ENCODE measurements around the gene NPIPB2.
"Not testable (repeated sequence)": the region's sequence is repeated elsewhere in the genome, so short reads cannot be mapped to it uniquely, and the experiment has no call there.

The NPIPB2 gene

GRCh38 chr16:11972128-11972527 is 30.3 kb upstream of the NPIPB2 start:
- H3K27me3 ChIP-seq (ENCODE audit: control insufficient read depth, insufficient read depth, low read length), result no peaks in the 10 kb centered on the region
- no peak overlapping the region for H3K4me3 ChIP-seq (ENCODE audit: low read length)
- H3K9ac ChIP-seq (ENCODE audit: low read length), result no peak overlapping the region
- H3K4me1 ChIP-seq (ENCODE audit: control insufficient read depth, insufficient read depth, low read length), result no peaks in the 10 kb centered on the region
- H3K36me3 ChIP-seq (ENCODE audit: control insufficient read depth, insufficient read depth, low read length), result no peaks in the 10 kb centered on the region
- no peak overlapping the region for H3K27ac ChIP-seq (ENCODE audit: low read depth, low read length)

DNA sequence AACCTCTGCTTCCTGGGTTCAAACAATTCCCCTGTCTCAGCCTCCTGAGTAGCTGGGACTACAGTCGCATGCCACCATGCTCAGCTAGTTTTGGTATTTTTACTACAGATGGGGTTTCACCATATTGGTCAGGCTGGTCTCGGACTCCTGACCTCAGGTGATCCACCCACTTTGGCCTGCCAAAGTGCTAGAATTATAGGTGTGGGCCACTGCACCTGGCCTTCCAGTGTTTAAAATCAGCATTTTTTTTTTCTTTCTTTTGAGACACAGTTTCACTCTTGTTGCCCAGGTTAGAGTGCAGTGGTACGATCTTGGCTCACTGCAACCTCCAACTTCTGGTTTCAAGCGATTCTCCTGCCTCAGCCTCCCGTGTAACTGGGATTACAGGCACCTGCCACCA is 28.4 kb upstream of the NPIPB2 start:
- H3K27ac ChIP-seq (ENCODE audit: low read depth, low read length); H3K9ac ChIP-seq (ENCODE audit: low read length); H3K4me3 ChIP-seq (ENCODE audit: low read length); H3K36me3 ChIP-seq (ENCODE audit: control insufficient read depth, insufficient read depth, low read length); H3K4me1 ChIP-seq (ENCODE audit: control insufficient read depth, insufficient read depth, low read length); H3K27me3 ChIP-seq (ENCODE audit: control insufficient read depth, insufficient read depth, low read length): not testable (repeated sequence)

DNA sequence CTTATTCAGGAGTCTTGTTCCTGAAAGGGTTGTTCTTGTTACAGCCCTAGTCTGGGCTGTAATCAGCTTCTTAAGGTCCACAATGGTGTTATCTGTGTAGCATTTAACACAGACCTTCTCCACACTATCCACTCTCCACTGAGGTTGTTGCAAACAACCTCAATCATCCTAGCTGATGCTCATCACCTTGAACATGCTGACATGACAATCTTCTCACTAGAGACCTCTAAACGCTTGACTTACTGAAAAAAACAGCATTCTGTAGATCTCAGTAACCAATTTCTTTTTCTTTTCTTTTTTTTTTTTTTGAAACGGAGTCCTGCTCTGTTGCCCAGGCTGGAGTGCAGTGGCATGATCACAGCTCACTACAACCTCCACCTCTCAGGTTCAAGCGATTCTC is 26.7 kb upstream of the NPIPB2 start:
- Histone ChIP-seq H3K9ac (ENCODE audit: low read length) (no peak overlapping the region), H3K27ac (ENCODE audit: low read depth, low read length) (no peak overlapping the region), H3K27me3 (ENCODE audit: control insufficient read depth, insufficient read depth, low read length) (no peaks in the 10 kb centered on the region), H3K36me3 (ENCODE audit: control insufficient read depth, insufficient read depth, low read length) (no peaks in the 10 kb centered on the region), H3K4me3 (ENCODE audit: low read length) (no peak overlapping the region), H3K4me1 (ENCODE audit: control insufficient read depth, insufficient read depth, low read length) (no peaks in the 10 kb centered on the region)

GRCh38 chr16:11967195-11967911 is 25.5 kb upstream of the NPIPB2 start:
- H3K27ac ChIP-seq (ENCODE audit: low read depth, low read length), result no peak overlapping the region
- no peaks in the 10 kb centered on the region for H3K27me3 ChIP-seq (ENCODE audit: control insufficient read depth, insufficient read depth, low read length)
- no peak overlapping the region for H3K4me3 ChIP-seq (ENCODE audit: low read length)
- no peaks in the 10 kb centered on the region for H3K36me3 ChIP-seq (ENCODE audit: control insufficient read depth, insufficient read depth, low read length)
- no peaks in the 10 kb centered on the region for H3K4me1 ChIP-seq (ENCODE audit: control insufficient read depth, insufficient read depth, low read length)
- H3K9ac ChIP-seq (ENCODE audit: low read length), result no peak overlapping the region

DNA sequence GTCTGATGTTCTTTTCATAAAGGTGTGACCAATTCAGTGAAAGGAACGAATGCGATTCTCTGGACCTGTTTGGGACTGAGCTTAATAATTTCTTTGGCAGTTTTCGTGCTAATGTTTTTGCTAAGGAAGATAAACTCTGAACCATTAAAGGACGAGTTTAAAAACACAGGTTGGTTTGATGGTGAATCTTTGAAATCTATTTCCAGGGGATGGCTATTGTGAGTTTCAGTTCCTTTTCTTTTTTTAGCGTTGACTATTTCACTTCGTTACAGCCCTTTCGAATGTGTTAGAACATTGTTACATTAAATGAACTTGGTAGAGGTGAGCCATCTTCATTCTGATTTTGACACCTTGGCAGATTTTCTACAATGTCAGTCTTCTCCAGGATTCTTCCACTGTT is 24.3 kb upstream of the NPIPB2 start:
- Histone ChIP-seq H3K9ac (ENCODE audit: low read length) (no peak overlapping the region), H3K27me3 (ENCODE audit: control insufficient read depth, insufficient read depth, low read length) (no peaks in the 10 kb centered on the region), H3K27ac (ENCODE audit: low read depth, low read length) (no peak overlapping the region), H3K36me3 (ENCODE audit: control insufficient read depth, insufficient read depth, low read length) (no peaks in the 10 kb centered on the region), H3K4me1 (ENCODE audit: control insufficient read depth, insufficient read depth, low read length) (no peaks in the 10 kb centered on the region), H3K4me3 (ENCODE audit: low read length) (no peak overlapping the region)

DNA sequence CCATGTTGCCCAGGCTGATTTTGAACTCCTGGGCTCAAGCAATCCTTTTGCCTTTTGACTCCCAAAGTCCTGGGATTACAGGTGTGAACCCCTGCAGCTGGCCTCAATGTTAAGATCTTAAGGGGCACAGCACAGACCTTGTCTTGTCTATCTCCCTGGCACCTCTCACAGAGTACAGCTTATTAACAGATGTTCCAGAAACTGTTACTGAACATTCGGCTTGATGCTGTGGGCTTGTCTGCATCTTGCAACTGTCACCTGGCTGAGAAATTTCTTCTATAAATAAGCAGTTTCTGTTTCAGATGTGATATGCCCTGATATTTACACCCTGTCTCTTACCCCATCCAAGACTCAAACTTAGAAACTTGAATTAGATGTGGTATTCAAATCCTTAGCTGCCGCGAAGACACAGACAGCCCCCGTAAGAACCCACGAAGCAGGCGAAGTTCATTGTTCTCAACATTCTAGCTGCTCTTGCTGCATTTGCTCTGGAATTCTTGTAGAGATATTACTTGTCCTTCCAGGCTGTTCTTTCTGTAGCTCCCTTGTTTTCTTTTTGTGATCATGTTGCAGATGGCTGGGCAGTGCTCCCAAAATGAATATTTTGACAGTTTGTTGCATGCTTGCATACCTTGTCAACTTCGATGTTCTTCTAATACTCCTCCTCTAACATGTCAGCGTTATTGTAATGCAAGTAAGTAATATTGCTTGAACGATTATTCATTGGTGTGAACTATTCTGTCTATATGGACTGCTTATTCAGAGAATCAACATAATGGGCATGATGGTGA is 23.1 kb upstream of the NPIPB2 start, which contains the start of gene TNFRSF17:
Gene TNFRSF17, plus strand, starts transcription at position 450 of the 791 bp plus-strand sequence. Its CDS starts 115 bp downstream, at position 565.
- no peak within 1 kb of the TSS for H3K27ac ChIP-seq (ENCODE audit: low read depth, low read length)
- H3K36me3 ChIP-seq (ENCODE audit: control insufficient read depth, insufficient read depth, low read length), result no peaks in the 10 kb centered on the region
- no peak within 1 kb of the TSS for H3K9ac ChIP-seq (ENCODE audit: low read length)
- no peak within 1 kb of the TSS for H3K4me3 ChIP-seq (ENCODE audit: low read length)
- no peaks in the 10 kb centered on the region for H3K27me3 ChIP-seq (ENCODE audit: control insufficient read depth, insufficient read depth, low read length)
- no peaks in the 10 kb centered on the region for H3K4me1 ChIP-seq (ENCODE audit: control insufficient read depth, insufficient read depth, low read length)

GRCh38 chr16:11963706-11964105 is 21.9 kb upstream of the NPIPB2 start:
- Histone ChIP-seq H3K4me3 (ENCODE audit: low read length) (no peak overlapping the region), H3K27me3 (ENCODE audit: control insufficient read depth, insufficient read depth, low read length) (no peaks in the 10 kb centered on the region)

DNA sequence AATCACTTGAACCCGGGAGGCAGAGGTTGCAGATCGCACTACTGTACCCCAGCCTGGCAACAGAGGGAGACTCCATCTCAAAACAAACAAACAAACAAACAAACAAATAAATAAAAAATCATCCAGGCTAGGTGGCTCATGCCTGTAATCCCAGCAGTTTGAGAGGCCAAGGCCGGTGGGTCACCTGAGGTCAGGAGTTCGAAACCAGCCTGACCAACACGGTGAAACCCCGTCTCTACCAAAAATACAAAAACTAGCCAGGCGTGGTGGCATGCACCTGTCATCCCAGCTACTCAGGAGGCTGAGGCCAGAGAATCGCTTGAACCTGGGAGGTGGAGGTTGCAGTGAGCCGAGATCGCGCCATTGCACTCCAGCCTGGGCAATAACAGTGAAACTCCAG is 21.1 kb upstream of the NPIPB2 start:
- H3K9ac ChIP-seq (ENCODE audit: low read length); H3K36me3 ChIP-seq (ENCODE audit: control insufficient read depth, insufficient read depth, low read length); H3K27ac ChIP-seq (ENCODE audit: low read depth, low read length): not testable (repeated sequence)

More at GRCh38 chr16:11963706-11964105, 21.9 kb upstream of the NPIPB2 start:
- Histone ChIP-seq H3K4me1 (ENCODE audit: control insufficient read depth, insufficient read depth, low read length) (no peaks in the 10 kb centered on the region), H3K27ac (ENCODE audit: low read depth, low read length) (no peak overlapping the region), H3K9ac (ENCODE audit: low read length) (no peak overlapping the region), H3K36me3 (ENCODE audit: control insufficient read depth, insufficient read depth, low read length) (no peaks in the 10 kb centered on the region)

GRCh38 chr16:11962457-11962856 is 20.6 kb upstream of the NPIPB2 start:
- H3K4me1 ChIP-seq (ENCODE audit: control insufficient read depth, insufficient read depth, low read length); H3K36me3 ChIP-seq (ENCODE audit: control insufficient read depth, insufficient read depth, low read length); H3K4me3 ChIP-seq (ENCODE audit: low read length); H3K27me3 ChIP-seq (ENCODE audit: control insufficient read depth, insufficient read depth, low read length); H3K9ac ChIP-seq (ENCODE audit: low read length); H3K27ac ChIP-seq (ENCODE audit: low read depth, low read length): not testable (repeated sequence)

More for the DNA sequence above, 21.1 kb upstream of the NPIPB2 start:
- not testable (repeated sequence) for H3K4me3 ChIP-seq (ENCODE audit: low read length); H3K4me1 ChIP-seq (ENCODE audit: control insufficient read depth, insufficient read depth, low read length); H3K27me3 ChIP-seq (ENCODE audit: control insufficient read depth, insufficient read depth, low read length)

- Histone ChIP-seq H3K4me3 (ENCODE audit: low read length) (no peak overlapping the region), H3K27me3 (ENCODE audit: control insufficient read depth, insufficient read depth, low read length) (no peaks in the 10 kb centered on the region), H3K9ac (ENCODE audit: low read length) (no peak overlapping the region), H3K4me1 (ENCODE audit: control insufficient read depth, insufficient read depth, low read length) (no peaks in the 10 kb centered on the region), H3K36me3 (ENCODE audit: control insufficient read depth, insufficient read depth, low read length) (no peaks in the 10 kb centered on the region), H3K27ac (ENCODE audit: low read depth, low read length) (no peak overlapping the region)
Measured at GRCh38 chr16:11957591-11958395, 15.9 kb upstream of the NPIPB2 start.

GRCh38 chr16:11956558-11956957 is 14.7 kb upstream of the NPIPB2 start:
- H3K4me1 ChIP-seq (ENCODE audit: control insufficient read depth, insufficient read depth, low read length), result no peaks in the 10 kb centered on the region
- H3K36me3 ChIP-seq (ENCODE audit: control insufficient read depth, insufficient read depth, low read length), result no peaks in the 10 kb centered on the region
- no peak overlapping the region for H3K27ac ChIP-seq (ENCODE audit: low read depth, low read length)
- H3K27me3 ChIP-seq (ENCODE audit: control insufficient read depth, insufficient read depth, low read length), result no peaks in the 10 kb centered on the region
- no peak overlapping the region for H3K9ac ChIP-seq (ENCODE audit: low read length)
- no peak overlapping the region for H3K4me3 ChIP-seq (ENCODE audit: low read length)

GRCh38 chr16:11955713-11956123 is 13.9 kb upstream of the NPIPB2 start:
- Histone ChIP-seq H3K27me3 (ENCODE audit: control insufficient read depth, insufficient read depth, low read length) (no peaks in the 10 kb centered on the region), H3K4me1 (ENCODE audit: control insufficient read depth, insufficient read depth, low read length) (no peaks in the 10 kb centered on the region), H3K36me3 (ENCODE audit: control insufficient read depth, insufficient read depth, low read length) (no peaks in the 10 kb centered on the region), H3K9ac (ENCODE audit: low read length) (no peak overlapping the region), H3K27ac (ENCODE audit: low read depth, low read length) (no peak overlapping the region), H3K4me3 (ENCODE audit: low read length) (no peak overlapping the region)

Data from rectal smooth muscle tissue (tissue), 1 donor.